GM12878 (cell line): ENCODE results near the gene TLE2. TPM values are rescaled to one million over a fixed set of nuclear protein-coding genes. Genes with fewer than 3 reads are reported as not detected.

ENCODE experiments used
- ATAC-seq: fragments of 200-7000 bp; cut with Tn5 transposase; 3 replicates; pipeline ENCODE4 v1.9.1; 2020; ENCODE audit warnings: mild to moderate bottlenecking, moderate library complexity
- BruUV-seq: library from RNA; stranded (reverse); fragments of 400-500 nt; replicated peaks from 2 replicates; lab custom pipeline; 2021; lab: Mats Ljungman, UMichigan
- CTCF ChIA-PET: fragments of 300-600 bp; sonication (Branson Sonifier 250); formaldehyde crosslinking; extraction: SDS; loops from one replicate; lab custom pipeline; 2021; ENCODE audit warnings: inconsistent platforms; lab: Yijun Ruan, JAX
- POLR2A ChIA-PET: fragments of 350-600 bp; formaldehyde crosslinking; extraction: SDS; loops from one replicate; lab custom pipeline; 2021; ENCODE audit warnings: inconsistent platforms; lab: Charles Lee
- RAD21 ChIA-PET: fragments of 300-600 bp; sonication (Branson Sonifier 250); formaldehyde crosslinking; loops from one replicate; lab custom pipeline; 2023; ENCODE audit warnings: antibody characterized with exemption; ENCODE audit not compliant: unreplicated experiment; lab: Charles Lee
- SMC1A ChIA-PET: fragments of 300-600 bp; sonication (Branson Sonifier 250); formaldehyde crosslinking; loops from one replicate; lab custom pipeline; 2023; ENCODE audit not compliant: unreplicated experiment, uncharacterized antibody; lab: Charles Lee
- DNase-seq: peaks from one replicate; pipeline ENCODE4 v3.0.0-alpha.2; 2011; ENCODE audit warnings: low read depth, low spot score
- FAIRE-seq: peaks from 3 replicates; lab custom pipeline; 2011; peaks lifted over from hg19 to GRCh38; lab: Jason Lieb, UNC
- H2AFZ ChIP-seq: 2 replicates; pipeline ENCODE4 v1.6.0; 2011; ENCODE audit warnings: low read depth, low read length, control low read depth; ENCODE audit not compliant: control insufficient read depth
- H3K27ac ChIP-seq: 2 replicates; pipeline ENCODE4 v1.5.1; 2011; ENCODE audit warnings: control low read depth; ENCODE audit not compliant: control insufficient read depth, insufficient read depth
- H3K27me3 ChIP-seq, 2 experiments: replicated peaks in 1 of 2; 2 replicates each; pipeline versions ENCODE4 v1.6.0 to v1.6.1; 2011; ENCODE audit warnings: low read length in 1 of 2; ENCODE audit not compliant: control insufficient read depth in 2 of 2, insufficient read depth in 2 of 2
- H3K36me3 ChIP-seq, 2 experiments: 2 replicates each; pipeline ENCODE4 v1.5.1; 2011; ENCODE audit warnings: low read length in 1 of 2; ENCODE audit not compliant: control insufficient read depth in 2 of 2, insufficient read depth in 2 of 2
- H3K4me1 ChIP-seq: 2 replicates; pipeline ENCODE4 v1.6.1; 2011; ENCODE audit warnings: mild to moderate bottlenecking, low read length, moderate library complexity, mixed read lengths; ENCODE audit not compliant: control insufficient read depth, insufficient read depth
- H3K4me2 ChIP-seq: 2 replicates; pipeline ENCODE4 v1.6.0; 2011; ENCODE audit warnings: control low read depth; ENCODE audit not compliant: control insufficient read depth, insufficient read depth
- H3K4me3 ChIP-seq: fragments of 200-600 bp; sonication (generic); 2 replicates; pipeline ENCODE4 v1.5.1; 2016
- H3K79me2 ChIP-seq: 2 replicates; pipeline ENCODE4 v1.6.0; 2011; ENCODE audit warnings: low read length; ENCODE audit not compliant: control insufficient read depth, insufficient read depth
- H3K9ac ChIP-seq: 2 replicates; pipeline ENCODE4 v1.8.0; 2011; ENCODE audit warnings: low read length, control low read depth, mixed read lengths; ENCODE audit not compliant: control insufficient read depth, insufficient read depth
- H3K9me3 ChIP-seq: replicated peaks from 3 replicates; pipeline ENCODE4 v1.5.1; 2011; ENCODE audit warnings: mild to moderate bottlenecking, low read length; ENCODE audit not compliant: control insufficient read depth, insufficient read depth
- H4K20me1 ChIP-seq: 2 replicates; pipeline ENCODE4 v1.6.0; 2011; ENCODE audit not compliant: control insufficient read depth, insufficient read depth
- CBX3 ChIP-seq: fragments of 200-600 bp; sonication (generic); IDR thresholded peaks from 2 replicates; pipeline ENCODE4 v1.6.1; 2016; ENCODE audit warnings: low read depth, borderline replicate concordance
- CHD1 ChIP-seq: IDR thresholded peaks from 2 replicates; pipeline ENCODE4 v1.6.1; 2012; ENCODE audit warnings: low read depth, low read length, improper control_type of control experiment
- POLR2A ChIP-seq: IDR thresholded peaks from 2 replicates; pipeline ENCODE4 v1.6.1; 2011; ENCODE audit warnings: low read depth, mild to moderate bottlenecking, low read length
- POLR2AphosphoS2 ChIP-seq: IDR thresholded peaks from 2 replicates; pipeline ENCODE4 v1.6.1; 2011; ENCODE audit warnings: low read depth, mild to moderate bottlenecking, low read length, improper control_type of control experiment, moderate library complexity
- STAT3 ChIP-seq: IDR thresholded peaks from 2 replicates; pipeline ENCODE4 v1.6.1; 2011; ENCODE audit warnings: low read depth, low read length, improper control_type of control experiment
- TARDBP ChIP-seq: IDR thresholded peaks from 2 replicates; pipeline ENCODE4 v1.6.1; 2016; ENCODE audit warnings: borderline replicate concordance
- TBL1XR1 ChIP-seq: IDR thresholded peaks from 2 replicates; pipeline ENCODE4 v1.6.1; 2012; ENCODE audit warnings: low read depth, low read length, improper control_type of control experiment
- ZNF207 ChIP-seq: fragments of 450-650 bp; IDR thresholded peaks from 2 replicates; pipeline ENCODE4 v1.6.1; 2014; ENCODE audit warnings: antibody characterized with exemption, mild to moderate bottlenecking, borderline replicate concordance
- WGBS: methylation state at CpG from one replicate; pipeline ENCODE4 v1.1.6; 2016; ENCODE audit warnings: low lambda C conversion rate; ENCODE audit not compliant: insufficient replicate concordance, insufficient coverage; ENCODE audit errors: missing lambda C conversion rate; 5-methylcytosine and 5-hydroxymethylcytosine counted together
- in situ Hi-C: fragments of 300-500 bp; cut with MboI; formaldehyde crosslinking; loops from 9 replicates; pipeline ENCODE4 v1.14.3; 2018; ENCODE audit warnings: mixed read lengths
- intact Hi-C: fragments of 100-400 bp; cut with micrococcal nuclease; formaldehyde crosslinking; loops from one replicate; pipeline ENCODE4 v1.14.2; 2022; ENCODE audit not compliant: unreplicated experiment
- polyA plus RNA-seq, 11 experiments: library from polyadenylated mRNA; depleted of rRNA in 4 of 11; unstranded in 6 of 11; stranded (reverse) in 5 of 11; fragments of >200 nt; fragmentation: Nextera tagmentation in 4 of 11; fragmentation: Illumina TruSeq in 1 of 11; extraction: Ambion mirVana in 4 of 11; extraction: Trizol in 1 of 11; gene quantifications; 1 replicate in 1 of 11; 2 replicates in 10 of 11; pipeline versions ENCODE4 v1.2.1 to v1.2.3, GENCODE V29; 2011 to 2016; ENCODE audit warnings: inconsistent platforms in 2 of 11, missing spikeins in 2 of 11, low read depth in 1 of 11
- total RNA-seq, 4 experiments: library from RNA; depleted of rRNA in 3 of 4; stranded (reverse); fragments of >200 nt in 3 of 4; fragmentation: Illumina TruSeq in 1 of 4; extraction: Trizol in 1 of 4; gene quantifications; 2 replicates each; pipeline versions ENCODE4 v1.2.1 to v1.2.3, GENCODE V29; 2013 to 2021
- TF ChIP-seq, protein P1 (sequence below): IDR thresholded peaks from 2 replicates; pipeline ENCODE4 v1.6.1; 2012; ENCODE audit warnings: low read length, inconsistent platforms

Gene TLE2
- total and polyA plus RNA-seq, 10 of the 15 experiments (the other 5 are each of a cell fraction or from before 2014, with no cell fraction given), result 0.05 to 0.21 (median 0.11) TPM; not detected in 5

DNA sequence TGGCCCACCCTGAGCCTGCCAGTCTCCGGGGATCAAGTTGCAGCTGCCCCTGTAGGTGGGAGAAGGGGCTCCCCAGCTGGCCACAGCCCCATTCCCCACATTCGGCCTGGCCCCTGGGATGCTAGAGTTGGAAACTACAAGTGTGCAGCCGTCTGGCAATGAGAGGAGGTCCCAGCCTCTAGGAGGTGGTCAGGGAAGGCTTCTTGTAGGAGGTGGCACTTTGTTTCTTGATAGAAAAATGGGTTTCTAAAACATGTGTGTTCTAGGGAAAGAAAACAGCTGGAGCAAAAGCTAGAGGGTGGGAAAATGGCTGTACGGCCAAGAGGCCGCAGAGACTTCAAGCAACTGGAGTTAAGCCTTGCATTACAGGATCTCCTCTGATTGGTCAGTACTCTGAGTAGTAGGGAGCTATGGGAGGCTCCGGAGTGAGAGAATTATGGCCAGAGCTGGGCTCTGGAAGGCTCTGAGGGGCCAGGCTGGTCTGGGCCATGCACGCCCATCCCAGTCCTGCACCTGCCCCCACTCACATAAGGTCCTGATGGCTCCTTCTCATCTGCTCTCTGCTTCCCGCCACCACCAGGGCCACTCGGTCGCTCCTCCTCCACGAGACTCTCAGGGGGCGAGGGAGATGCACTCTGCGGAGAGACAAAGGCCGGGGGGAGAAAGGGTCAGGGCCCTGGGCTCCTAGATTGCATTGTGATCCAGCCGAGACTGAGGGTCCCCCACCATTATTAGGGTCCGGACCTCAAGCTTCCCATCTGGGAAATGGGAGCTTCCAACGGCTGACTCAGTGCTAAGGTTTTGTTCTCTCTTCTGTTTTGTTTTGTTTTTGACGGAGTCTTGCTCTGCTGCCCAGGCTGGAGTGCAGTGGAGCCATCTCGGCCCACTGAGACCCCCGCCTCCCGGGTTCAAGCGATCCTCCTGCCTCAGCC is 13.7 kb downstream of the TLE2 start:
- POLR2A ChIA-PET, result no interaction called here
- intact Hi-C loops, result no loop called here
- FAIRE-seq (no peak), DNase-seq (no peak), ATAC-seq (no peak)
- in situ Hi-C loops, result no loop called here
- Histone ChIP-seq H3K9me3 (no peaks in the 10 kb centered on the region), H3K79me2 (no peaks in the 10 kb centered on the region), H3K9ac (no peak overlapping the region), H3K27me3 (no peaks in the 10 kb centered on the region; a peak in 1 of 4 replicates), H3K4me2 (no peak overlapping the region), H4K20me1 (no peaks in the 10 kb centered on the region), H3K36me3 (no peaks in the 10 kb centered on the region), H3K4me1 (no peaks in the 10 kb centered on the region), H2AFZ (no peak overlapping the region), H3K27ac (no peak overlapping the region), H3K4me3 (no peak overlapping the region)
- SMC1A ChIA-PET, result interaction anchor here (0.9 kb wide), 1 partner anchor 65 kb away, joined by 3 read pairs; no protein-coding TSS in a partner anchor
- 43% methylated on average over 22 of the region's 22 CpGs for WGBS
- TF ChIP-seq CBX3, result no peak
- TF ChIP-seq, protein P1, sequence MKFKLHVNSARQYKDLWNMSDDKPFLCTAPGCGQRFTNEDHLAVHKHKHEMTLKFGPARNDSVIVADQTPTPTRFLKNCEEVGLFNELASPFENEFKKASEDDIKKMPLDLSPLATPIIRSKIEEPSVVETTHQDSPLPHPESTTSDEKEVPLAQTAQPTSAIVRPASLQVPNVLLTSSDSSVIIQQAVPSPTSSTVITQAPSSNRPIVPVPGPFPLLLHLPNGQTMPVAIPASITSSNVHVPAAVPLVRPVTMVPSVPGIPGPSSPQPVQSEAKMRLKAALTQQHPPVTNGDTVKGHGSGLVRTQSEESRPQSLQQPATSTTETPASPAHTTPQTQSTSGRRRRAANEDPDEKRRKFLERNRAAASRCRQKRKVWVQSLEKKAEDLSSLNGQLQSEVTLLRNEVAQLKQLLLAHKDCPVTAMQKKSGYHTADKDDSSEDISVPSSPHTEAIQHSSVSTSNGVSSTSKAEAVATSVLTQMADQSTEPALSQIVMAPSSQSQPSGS, result no peak
- no peak for TF ChIP-seq POLR2AphosphoS2
- TF ChIP-seq ZNF207, result no peak
- no peak for TF ChIP-seq TARDBP
- TF ChIP-seq CHD1, result no peak
- no peak for TF ChIP-seq STAT3
- no peak for TF ChIP-seq POLR2A
- TF ChIP-seq TBL1XR1, result no peak
- no TSS peak for BruUV-seq
- RAD21 ChIA-PET, result no interaction called here
- CTCF ChIA-PET, result no interaction called here
